ENCODE data around the gene ATOH8. TPM values are rescaled to one million over a fixed set of nuclear protein-coding genes. Genes with fewer than 3 reads are reported as not detected.

ATOH8 gene
- total RNA-seq, 2 experiments from 2014 or later = 0.44 TPM; not detected in 1

DNA sequence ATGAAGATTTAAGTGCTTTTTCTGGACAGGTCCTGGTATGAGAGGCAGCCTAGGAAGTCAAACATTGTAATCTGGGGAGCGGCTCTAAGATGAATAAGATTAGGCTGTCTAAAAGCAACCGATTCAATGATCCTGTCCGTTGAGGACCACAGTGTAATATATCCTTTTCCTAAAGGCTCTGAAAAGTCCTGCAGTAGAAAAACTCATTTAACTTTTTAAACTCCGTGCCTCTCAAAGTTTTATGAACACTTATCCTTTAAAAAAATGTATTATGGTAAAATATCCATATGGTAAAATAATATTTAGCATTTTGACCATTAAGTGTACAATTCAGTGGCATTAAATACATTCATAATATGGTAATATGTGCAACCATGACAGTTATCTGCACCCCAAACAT is 39.8 kb downstream of the ATOH8 start:
- DNase-seq (ENCODE audit: low spot score) = no peak
- POLR2A ChIA-PET = no interaction called here
- no peak overlapping the region for H3K27ac ChIP-seq (ENCODE audit: low read depth, low read length, poor library complexity, severe bottlenecking)
- H3K9me3 ChIP-seq (ENCODE audit: low read length) = no peaks in the 10 kb centered on the region
- CTCF ChIA-PET (ENCODE audit: unreplicated experiment) = no interaction called here
- no peaks in the 10 kb centered on the region for H3K4me1 ChIP-seq (ENCODE audit: insufficient read depth, low read length, poor library complexity, severe bottlenecking)
- no peak overlapping the region for H2AFZ ChIP-seq (ENCODE audit: low read length)
- H3K79me2 ChIP-seq (ENCODE audit: insufficient read depth, low read depth, low read length) = no peaks in the 10 kb centered on the region
- H3K4me3 ChIP-seq (ENCODE audit: low read depth, low read length, poor library complexity, severe bottlenecking) = no peak overlapping the region
- BruUV-seq (replicated peaks) = no TSS peak
- no peak for TF ChIP-seq EZH2phosphoT487 (IDR thresholded peaks at IDR 0.05; ENCODE audit: borderline replicate concordance, low read depth, low read length)
- no peaks in the 10 kb centered on the region for H4K20me1 ChIP-seq (ENCODE audit: insufficient read depth, low read length)
- intact Hi-C loops (cut with micrococcal nuclease; ENCODE audit: unreplicated experiment) = no loop called here
- no peaks in the 10 kb centered on the region for H3K9me2 ChIP-seq (ENCODE audit: insufficient read depth, low read length)
- no peaks in the 10 kb centered on the region for H3K36me3 ChIP-seq (ENCODE audit: insufficient read depth, low read length)
- no peak overlapping the region for H3K4me2 ChIP-seq (ENCODE audit: low read length)

DNA sequence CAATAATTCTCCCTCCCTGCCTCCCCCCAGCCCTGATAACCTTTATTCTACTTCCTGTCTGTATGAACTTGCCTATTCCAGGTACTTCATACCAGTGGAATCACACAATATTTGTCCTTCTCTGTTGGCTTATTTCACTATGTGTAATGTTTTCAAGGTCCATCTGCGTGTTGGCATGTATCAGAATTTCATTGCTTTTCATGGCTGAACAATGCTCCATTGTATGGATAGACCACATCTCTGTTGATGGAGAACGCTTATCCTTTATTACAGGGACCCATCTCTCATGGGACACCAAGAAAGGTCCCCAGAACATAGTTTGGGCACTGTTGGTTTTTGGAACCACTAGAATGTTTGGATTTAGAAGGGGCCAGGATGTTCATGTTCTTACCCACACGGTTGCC is 40.2 kb downstream of the ATOH8 start:
- Histone ChIP-seq H2AFZ (ENCODE audit: low read length) (no peak overlapping the region), H3K4me3 (ENCODE audit: low read depth, low read length, poor library complexity, severe bottlenecking) (no peak overlapping the region), H3K36me3 (ENCODE audit: insufficient read depth, low read length) (no peaks in the 10 kb centered on the region), H3K4me1 (ENCODE audit: insufficient read depth, low read length, poor library complexity, severe bottlenecking) (no peaks in the 10 kb centered on the region), H4K20me1 (ENCODE audit: insufficient read depth, low read length) (no peaks in the 10 kb centered on the region), H3K9me2 (ENCODE audit: insufficient read depth, low read length) (no peaks in the 10 kb centered on the region), H3K79me2 (ENCODE audit: insufficient read depth, low read depth, low read length) (no peaks in the 10 kb centered on the region), H3K9me3 (ENCODE audit: low read length) (no peaks in the 10 kb centered on the region), H3K27ac (ENCODE audit: low read depth, low read length, poor library complexity, severe bottlenecking) (no peak overlapping the region), H3K4me2 (ENCODE audit: low read length) (no peak overlapping the region)
- no peak for TF ChIP-seq EZH2phosphoT487 (IDR thresholded peaks at IDR 0.05; ENCODE audit: borderline replicate concordance, low read depth, low read length)
- TF ChIP-seq, protein P1, sequence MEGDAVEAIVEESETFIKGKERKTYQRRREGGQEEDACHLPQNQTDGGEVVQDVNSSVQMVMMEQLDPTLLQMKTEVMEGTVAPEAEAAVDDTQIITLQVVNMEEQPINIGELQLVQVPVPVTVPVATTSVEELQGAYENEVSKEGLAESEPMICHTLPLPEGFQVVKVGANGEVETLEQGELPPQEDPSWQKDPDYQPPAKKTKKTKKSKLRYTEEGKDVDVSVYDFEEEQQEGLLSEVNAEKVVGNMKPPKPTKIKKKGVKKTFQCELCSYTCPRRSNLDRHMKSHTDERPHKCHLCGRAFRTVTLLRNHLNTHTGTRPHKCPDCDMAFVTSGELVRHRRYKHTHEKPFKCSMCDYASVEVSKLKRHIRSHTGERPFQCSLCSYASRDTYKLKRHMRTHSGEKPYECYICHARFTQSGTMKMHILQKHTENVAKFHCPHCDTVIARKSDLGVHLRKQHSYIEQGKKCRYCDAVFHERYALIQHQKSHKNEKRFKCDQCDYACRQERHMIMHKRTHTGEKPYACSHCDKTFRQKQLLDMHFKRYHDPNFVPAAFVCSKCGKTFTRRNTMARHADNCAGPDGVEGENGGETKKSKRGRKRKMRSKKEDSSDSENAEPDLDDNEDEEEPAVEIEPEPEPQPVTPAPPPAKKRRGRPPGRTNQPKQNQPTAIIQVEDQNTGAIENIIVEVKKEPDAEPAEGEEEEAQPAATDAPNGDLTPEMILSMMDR (conservative IDR thresholded peaks at IDR 0.05; ENCODE audit: low read length) = no peak
- CTCF ChIA-PET (ENCODE audit: unreplicated experiment) = no interaction called here
- POLR2A ChIA-PET = no interaction called here
- no peak for DNase-seq (ENCODE audit: low spot score)
- intact Hi-C loops (cut with micrococcal nuclease; ENCODE audit: unreplicated experiment) = no loop called here
- BruUV-seq (replicated peaks) = no TSS peak

DNA sequence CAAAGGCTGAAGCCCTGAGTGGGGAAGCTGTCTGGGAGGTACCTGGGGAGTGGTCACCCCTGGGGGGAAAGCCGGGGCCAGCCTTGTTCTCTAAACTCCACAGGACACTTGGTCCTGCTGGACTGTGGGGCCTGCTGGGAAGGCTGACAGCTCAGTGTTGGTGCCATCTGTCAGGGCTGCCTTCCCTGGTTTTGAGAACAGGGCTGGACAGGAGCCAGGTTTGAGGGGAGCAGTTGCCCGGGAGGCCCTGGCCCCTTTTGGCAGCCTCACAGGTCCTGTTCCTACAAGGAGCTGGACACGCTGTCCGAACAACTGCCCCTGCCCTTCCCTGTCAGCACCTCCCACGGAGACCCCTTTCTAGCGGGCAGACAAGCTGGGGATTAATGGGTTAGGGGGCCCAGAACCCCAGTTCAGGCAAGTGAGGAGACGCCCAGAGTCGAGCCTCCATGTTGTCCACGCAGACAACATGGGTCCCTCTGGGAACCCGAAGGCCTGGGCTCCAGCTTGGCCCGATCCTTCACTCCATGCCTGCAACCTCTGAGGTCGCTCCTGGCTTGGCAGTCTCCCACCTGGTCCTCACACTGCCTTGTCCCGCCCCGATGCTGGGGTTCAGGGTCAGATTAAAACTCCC is 40.8 kb downstream of the ATOH8 start:
- CTCF ChIA-PET (ENCODE audit: unreplicated experiment) = no interaction called here
- no peak for DNase-seq (ENCODE audit: low spot score)
- Histone ChIP-seq H4K20me1 (ENCODE audit: insufficient read depth, low read length) (no peaks in the 10 kb centered on the region), H2AFZ (ENCODE audit: low read length) (no peak overlapping the region), H3K4me1 (ENCODE audit: insufficient read depth, low read length, poor library complexity, severe bottlenecking) (no peaks in the 10 kb centered on the region), H3K4me3 (ENCODE audit: low read depth, low read length, poor library complexity, severe bottlenecking) (no peak overlapping the region), H3K9me3 (ENCODE audit: low read length) (no peaks in the 10 kb centered on the region), H3K36me3 (ENCODE audit: insufficient read depth, low read length) (no peaks in the 10 kb centered on the region), H3K9me2 (ENCODE audit: insufficient read depth, low read length) (no peaks in the 10 kb centered on the region), H3K27ac (ENCODE audit: low read depth, low read length, poor library complexity, severe bottlenecking) (no peak overlapping the region), H3K4me2 (ENCODE audit: low read length) (no peak overlapping the region), H3K79me2 (ENCODE audit: insufficient read depth, low read depth, low read length) (no peaks in the 10 kb centered on the region)
- POLR2A ChIA-PET = interaction anchor here (0.5 to 0.6 kb wide), 2 partner anchors 81 to 447 kb away, joined by 3 read pairs; no protein-coding TSS in a partner anchor
- intact Hi-C loops (cut with micrococcal nuclease; ENCODE audit: unreplicated experiment) = no loop called here
- TF ChIP-seq, protein P1 (conservative IDR thresholded peaks at IDR 0.05; ENCODE audit: low read length) = no peak
- no peak for TF ChIP-seq EZH2phosphoT487 (IDR thresholded peaks at IDR 0.05; ENCODE audit: borderline replicate concordance, low read depth, low read length)
- no TSS peak for BruUV-seq (replicated peaks)
